Liver (tissue), 9 donors: Measurements from ENCODE around the gene SLC4A11. TPM values are rescaled to one million over a fixed set of nuclear protein-coding genes. Genes with fewer than 3 reads are reported as not detected.

ENCODE experiments used
- DNase-seq: peaks from one replicate; pipeline ENCODE4 v3.0.0-alpha.2; 2017; ENCODE audit warnings: low spot score
- H3K27ac ChIP-seq, 2 donors: one replicate each; pipeline ENCODE4 v1.7.0; 2013; ENCODE audit warnings: inconsistent platforms in 2 of 2, low read length in 2 of 2, control low read depth in 1 of 2, low read depth in 1 of 2, mild to moderate bottlenecking in 1 of 2
- H3K27me3 ChIP-seq, 4 donors: one replicate each; pipeline versions ENCODE4 v1.6.1 to v1.7.0; 2013; ENCODE audit warnings: low read length in 3 of 4, inconsistent platforms in 1 of 4, mild to moderate bottlenecking in 1 of 4, moderate library complexity in 1 of 4; ENCODE audit not compliant: control insufficient read depth in 4 of 4, insufficient read depth in 4 of 4
- H3K36me3 ChIP-seq, 4 donors: one replicate each; pipeline versions ENCODE4 v1.6.1 to v1.7.0; 2013; ENCODE audit warnings: low read length in 3 of 4, mild to moderate bottlenecking in 3 of 4, low read depth in 1 of 4, moderate library complexity in 1 of 4; ENCODE audit not compliant: control insufficient read depth in 4 of 4, insufficient read depth in 3 of 4
- H3K4me1 ChIP-seq, 4 donors: one replicate each; pipeline versions ENCODE4 v1.6.1 to v1.7.0; 2013; ENCODE audit warnings: low read length in 3 of 4, mild to moderate bottlenecking in 3 of 4, moderate library complexity in 1 of 4; ENCODE audit not compliant: control insufficient read depth in 4 of 4, insufficient read depth in 4 of 4
- H3K4me3 ChIP-seq, 3 donors: one replicate each; pipeline versions ENCODE4 v1.6.1 to v1.7.0; 2013; ENCODE audit warnings: low read length in 3 of 3, control low read depth in 1 of 3, low read depth in 1 of 3, mild to moderate bottlenecking in 1 of 3
- H3K9ac ChIP-seq, 2 donors: one replicate each; pipeline ENCODE4 v1.7.0; 2013; ENCODE audit warnings: low read length in 2 of 2, mild to moderate bottlenecking in 2 of 2, moderate library complexity in 2 of 2, control low read depth in 1 of 2, low read depth in 1 of 2
- H3K9me3 ChIP-seq, 4 donors: one replicate each; pipeline versions ENCODE4 v1.6.1 to v1.7.0; 2013; ENCODE audit warnings: low read length in 3 of 4; ENCODE audit not compliant: control insufficient read depth in 4 of 4
- EGR1 ChIP-seq, 2 donors: IDR thresholded peaks; 2 replicates each; pipeline ENCODE4 v1.6.1; 2016 to 2018; ENCODE audit warnings: antibody characterized with exemption in 2 of 2, low read depth in 2 of 2
- FOXA1 ChIP-seq: IDR thresholded peaks from 2 replicates; pipeline ENCODE4 v1.6.1; 2016; ENCODE audit warnings: antibody characterized with exemption
- FOXA2 ChIP-seq: IDR thresholded peaks from 2 replicates; pipeline ENCODE4 v1.6.1; 2016; ENCODE audit warnings: antibody characterized with exemption
- GABPA ChIP-seq, 2 donors: IDR thresholded peaks in 1 of 2; conservative IDR thresholded peaks in 1 of 2; 2 replicates each; pipeline ENCODE4 v1.6.1; 2016; ENCODE audit warnings: antibody characterized with exemption in 2 of 2, mild to moderate bottlenecking in 1 of 2, moderate library complexity in 1 of 2
- HNF4A ChIP-seq, 2 donors: conservative IDR thresholded peaks; 2 replicates each; pipeline ENCODE4 v1.6.1; 2016; ENCODE audit warnings: antibody characterized with exemption in 2 of 2, mild to moderate bottlenecking in 2 of 2
- HNF4G ChIP-seq: IDR thresholded peaks from 2 replicates; pipeline ENCODE4 v1.6.1; 2016; ENCODE audit warnings: antibody characterized with exemption
- JUND ChIP-seq, 2 donors: IDR thresholded peaks; 2 replicates each; pipeline ENCODE4 v1.6.1; 2016; ENCODE audit warnings: antibody characterized with exemption in 2 of 2
- NR2F2 ChIP-seq: IDR thresholded peaks from 2 replicates; pipeline ENCODE4 v1.6.1; 2016; ENCODE audit warnings: antibody characterized with exemption
- RXRA ChIP-seq, 2 donors: IDR thresholded peaks; 2 replicates each; pipeline ENCODE4 v1.6.1; 2017 to 2018; ENCODE audit warnings: antibody characterized with exemption in 2 of 2, mild to moderate bottlenecking in 1 of 2
- SP1 ChIP-seq: IDR thresholded peaks from 2 replicates; pipeline ENCODE4 v1.6.1; 2018; ENCODE audit warnings: antibody characterized with exemption, mild to moderate bottlenecking
- TAF1 ChIP-seq: conservative IDR thresholded peaks from 2 replicates; pipeline ENCODE4 v1.6.1; 2016; ENCODE audit warnings: antibody characterized with exemption, mild to moderate bottlenecking
- YY1 ChIP-seq: IDR thresholded peaks from 2 replicates; pipeline ENCODE4 v1.6.1; 2016; ENCODE audit warnings: antibody characterized with exemption, mild to moderate bottlenecking
- WGBS: extraction: QIAGEN DNeasy Blood & Tissue Kit; methylation state at CpG from one replicate; pipeline ENCODE4 v1.1.7; 2013; 5-methylcytosine and 5-hydroxymethylcytosine counted together
- polyA plus RNA-seq, 2 donors: library from polyadenylated mRNA; stranded (reverse) in 1 of 2; unstranded in 1 of 2; fragments of 200-250 nt in 1 of 2; fragments of >200 nt in 1 of 2; fragmentation: Nextera tagmentation in 1 of 2; extraction: Ambion mirVana in 1 of 2; gene quantifications; one replicate each; pipeline versions ENCODE4 v1.2.1 to v1.2.3, GENCODE V29; 2013 to 2015
- total RNA-seq, 2 donors: library from RNA; depleted of rRNA; stranded (reverse); fragments of >200 nt; gene quantifications; one replicate each; pipeline ENCODE4 v1.2.3, GENCODE V29; 2014
- TF ChIP-seq, protein P1 (sequence below): IDR thresholded peaks from 2 replicates; pipeline ENCODE4 v1.6.1; 2016; ENCODE audit warnings: antibody characterized with exemption
- TF ChIP-seq, protein P2 (sequence below): IDR thresholded peaks from 2 replicates; pipeline ENCODE4 v1.6.1; 2016; ENCODE audit warnings: antibody characterized with exemption
- TF ChIP-seq, protein P3 (sequence below): IDR thresholded peaks from 2 replicates; pipeline ENCODE4 v1.6.1; 2016; ENCODE audit warnings: antibody characterized with exemption
- TF ChIP-seq, protein P4 (sequence below): fragments of 150-350 bp; IDR thresholded peaks from 2 replicates; pipeline ENCODE4 v1.5.1; 2017; ENCODE audit warnings: improper control_type of control experiment, low read depth, low read length; ENCODE audit not compliant: missing input control
- TF ChIP-seq, protein P5 (sequence below): IDR thresholded peaks from 2 replicates; pipeline ENCODE4 v1.6.1; 2016; ENCODE audit warnings: antibody characterized with exemption, mild to moderate bottlenecking
- donor health status: healthy.
- donor health status: healthy.
- donor health status: healthy.
- donor health status: healthy.
- donor health status: healthy.

The SLC4A11 gene
- total and polyA plus RNA-seq, 4 donors = under 0.01 to 0.13 (median 0.06) TPM

DNA sequence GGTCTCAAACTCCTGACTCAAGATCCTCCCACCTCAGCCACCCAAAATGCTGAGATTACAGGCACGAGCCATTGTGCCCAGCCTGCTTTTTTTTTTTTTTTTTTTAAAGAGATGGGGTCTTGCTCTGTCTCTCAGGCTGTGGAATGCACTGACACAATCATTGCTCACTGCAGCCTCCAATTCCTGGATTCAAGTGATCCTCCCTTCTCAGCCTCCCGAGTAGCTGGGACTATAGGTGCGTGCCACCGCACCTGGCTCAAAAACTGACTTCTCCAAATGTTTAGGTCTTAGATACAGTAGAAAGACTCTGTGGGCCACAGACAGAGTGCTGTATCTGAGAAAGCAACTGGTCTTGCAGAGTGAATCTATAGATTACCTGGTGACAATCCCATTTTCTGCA lies 31.1 kb upstream of the SLC4A11 start:
- Histone ChIP-seq H3K4me3 (no peak overlapping the region), H3K27ac (no peak overlapping the region), H3K9ac (no peak overlapping the region), H3K4me1 (no peaks in the 10 kb centered on the region), H3K27me3 (no peaks in the 10 kb centered on the region), H3K36me3 (peaks cover 0 to 9% (median 2%) of the 10 kb centered on the region in 4 donors), H3K9me3 (no peaks in the 10 kb centered on the region)
- 98% methylated on average over 4 of the region's 4 CpGs for WGBS
- TF ChIP-seq HNF4G = no peak
- no peak for TF ChIP-seq FOXA2
- DNase-seq = no peak

DNA sequence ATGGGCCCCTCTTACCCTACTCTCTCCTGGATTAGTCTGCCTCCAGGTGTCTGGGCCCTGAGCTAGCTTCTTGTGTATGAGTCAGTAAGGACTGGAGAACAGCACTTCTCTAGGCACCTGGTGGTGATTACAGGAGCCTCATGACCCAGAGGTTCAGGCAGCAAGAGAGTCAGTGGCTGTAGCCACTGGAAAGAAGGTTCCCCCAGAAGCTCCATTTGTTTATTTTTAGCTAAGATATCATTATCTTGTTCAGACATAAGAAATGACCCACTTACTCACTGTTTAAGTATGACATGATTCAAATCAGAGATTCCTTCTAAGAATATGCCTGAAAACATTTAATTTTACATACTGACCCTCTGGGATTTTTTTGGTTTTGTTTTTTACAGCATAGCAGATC lies 23.6 kb upstream of the SLC4A11 start:
- Histone ChIP-seq H3K27ac (no peak overlapping the region), H3K4me1 (no peaks in the 10 kb centered on the region), H3K9me3 (no peaks in the 10 kb centered on the region), H3K9ac (no peak overlapping the region), H3K36me3 (peaks cover 5 to 18% (median 6%) of the 10 kb centered on the region in 4 donors), H3K4me3 (no peak overlapping the region), H3K27me3 (no peaks in the 10 kb centered on the region)
- no peak for DNase-seq
- TF ChIP-seq GABPA (IDR thresholded peaks at IDR 0.05 in 1 of 2, conservative IDR thresholded peaks at IDR 0.05 in 1 of 2) (no peak), JUND (IDR thresholded peaks at IDR 0.05) (no peak), EGR1 (IDR thresholded peaks at IDR 0.05; ENCODE audit: low read depth in 2 of 2) (no peak), FOXA2 (no peak), NR2F2 (no peak), HNF4A (conservative IDR thresholded peaks at IDR 0.05) (no peak), FOXA1 (no peak), YY1 (no peak), TAF1 (no peak), RXRA (IDR thresholded peaks at IDR 0.05) (no peak), SP1 (no peak)
- TF ChIP-seq, protein P1, sequence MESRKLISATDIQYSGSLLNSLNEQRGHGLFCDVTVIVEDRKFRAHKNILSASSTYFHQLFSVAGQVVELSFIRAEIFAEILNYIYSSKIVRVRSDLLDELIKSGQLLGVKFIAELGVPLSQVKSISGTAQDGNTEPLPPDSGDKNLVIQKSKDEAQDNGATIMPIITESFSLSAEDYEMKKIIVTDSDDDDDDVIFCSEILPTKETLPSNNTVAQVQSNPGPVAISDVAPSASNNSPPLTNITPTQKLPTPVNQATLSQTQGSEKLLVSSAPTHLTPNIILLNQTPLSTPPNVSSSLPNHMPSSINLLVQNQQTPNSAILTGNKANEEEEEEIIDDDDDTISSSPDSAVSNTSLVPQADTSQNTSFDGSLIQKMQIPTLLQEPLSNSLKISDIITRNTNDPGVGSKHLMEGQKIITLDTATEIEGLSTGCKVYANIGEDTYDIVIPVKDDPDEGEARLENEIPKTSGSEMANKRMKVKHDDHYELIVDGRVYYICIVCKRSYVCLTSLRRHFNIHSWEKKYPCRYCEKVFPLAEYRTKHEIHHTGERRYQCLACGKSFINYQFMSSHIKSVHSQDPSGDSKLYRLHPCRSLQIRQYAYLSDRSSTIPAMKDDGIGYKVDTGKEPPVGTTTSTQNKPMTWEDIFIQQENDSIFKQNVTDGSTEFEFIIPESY = no peak
- TF ChIP-seq, protein P2, sequence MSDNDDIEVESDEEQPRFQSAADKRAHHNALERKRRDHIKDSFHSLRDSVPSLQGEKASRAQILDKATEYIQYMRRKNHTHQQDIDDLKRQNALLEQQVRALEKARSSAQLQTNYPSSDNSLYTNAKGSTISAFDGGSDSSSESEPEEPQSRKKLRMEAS = no peak
- TF ChIP-seq, protein P3, sequence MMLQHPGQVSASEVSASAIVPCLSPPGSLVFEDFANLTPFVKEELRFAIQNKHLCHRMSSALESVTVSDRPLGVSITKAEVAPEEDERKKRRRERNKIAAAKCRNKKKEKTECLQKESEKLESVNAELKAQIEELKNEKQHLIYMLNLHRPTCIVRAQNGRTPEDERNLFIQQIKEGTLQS = no peak
- TF ChIP-seq, protein P4, sequence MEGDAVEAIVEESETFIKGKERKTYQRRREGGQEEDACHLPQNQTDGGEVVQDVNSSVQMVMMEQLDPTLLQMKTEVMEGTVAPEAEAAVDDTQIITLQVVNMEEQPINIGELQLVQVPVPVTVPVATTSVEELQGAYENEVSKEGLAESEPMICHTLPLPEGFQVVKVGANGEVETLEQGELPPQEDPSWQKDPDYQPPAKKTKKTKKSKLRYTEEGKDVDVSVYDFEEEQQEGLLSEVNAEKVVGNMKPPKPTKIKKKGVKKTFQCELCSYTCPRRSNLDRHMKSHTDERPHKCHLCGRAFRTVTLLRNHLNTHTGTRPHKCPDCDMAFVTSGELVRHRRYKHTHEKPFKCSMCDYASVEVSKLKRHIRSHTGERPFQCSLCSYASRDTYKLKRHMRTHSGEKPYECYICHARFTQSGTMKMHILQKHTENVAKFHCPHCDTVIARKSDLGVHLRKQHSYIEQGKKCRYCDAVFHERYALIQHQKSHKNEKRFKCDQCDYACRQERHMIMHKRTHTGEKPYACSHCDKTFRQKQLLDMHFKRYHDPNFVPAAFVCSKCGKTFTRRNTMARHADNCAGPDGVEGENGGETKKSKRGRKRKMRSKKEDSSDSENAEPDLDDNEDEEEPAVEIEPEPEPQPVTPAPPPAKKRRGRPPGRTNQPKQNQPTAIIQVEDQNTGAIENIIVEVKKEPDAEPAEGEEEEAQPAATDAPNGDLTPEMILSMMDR = no peak

DNA sequence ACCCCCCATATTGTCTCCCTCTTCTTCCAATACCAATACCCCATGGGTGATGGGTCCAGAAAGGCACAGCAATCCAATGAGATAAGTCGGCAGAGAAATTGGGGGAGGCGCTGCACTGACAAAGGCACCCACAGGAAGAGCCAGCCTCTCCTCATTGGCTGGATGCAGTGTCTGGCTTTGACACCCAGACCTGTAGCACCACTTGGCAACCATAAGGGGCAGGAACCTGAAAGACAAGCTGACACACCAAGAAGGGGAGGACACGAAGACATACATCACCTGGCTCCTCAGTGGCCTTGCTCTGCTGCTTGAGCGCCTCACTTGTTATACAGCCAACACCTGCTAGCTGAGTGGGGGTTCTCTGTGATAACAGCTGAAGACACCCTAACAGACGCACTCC lies 19.4 kb upstream of the SLC4A11 start:
- Histone ChIP-seq H3K4me3 (no peak overlapping the region), H3K27ac (no peak overlapping the region), H3K9me3 (no peaks in the 10 kb centered on the region), H3K36me3 (peaks cover 7 to 33% (median 8%) of the 10 kb centered on the region in 4 donors), H3K9ac (no peak overlapping the region), H3K27me3 (no peaks in the 10 kb centered on the region), H3K4me1 (no peaks in the 10 kb centered on the region)
- DNase-seq = no peak
- 94% methylated on average over 5 of the region's 5 CpGs for WGBS
- TF ChIP-seq HNF4G (no peak), NR2F2 (no peak), FOXA1 (no peak), RXRA (IDR thresholded peaks at IDR 0.05) (no peak), FOXA2 (no peak), HNF4A (conservative IDR thresholded peaks at IDR 0.05) (no peak), JUND (IDR thresholded peaks at IDR 0.05) (no peak), EGR1 (IDR thresholded peaks at IDR 0.05; ENCODE audit: low read depth in 2 of 2) (no peak)
- TF ChIP-seq, protein P5, sequence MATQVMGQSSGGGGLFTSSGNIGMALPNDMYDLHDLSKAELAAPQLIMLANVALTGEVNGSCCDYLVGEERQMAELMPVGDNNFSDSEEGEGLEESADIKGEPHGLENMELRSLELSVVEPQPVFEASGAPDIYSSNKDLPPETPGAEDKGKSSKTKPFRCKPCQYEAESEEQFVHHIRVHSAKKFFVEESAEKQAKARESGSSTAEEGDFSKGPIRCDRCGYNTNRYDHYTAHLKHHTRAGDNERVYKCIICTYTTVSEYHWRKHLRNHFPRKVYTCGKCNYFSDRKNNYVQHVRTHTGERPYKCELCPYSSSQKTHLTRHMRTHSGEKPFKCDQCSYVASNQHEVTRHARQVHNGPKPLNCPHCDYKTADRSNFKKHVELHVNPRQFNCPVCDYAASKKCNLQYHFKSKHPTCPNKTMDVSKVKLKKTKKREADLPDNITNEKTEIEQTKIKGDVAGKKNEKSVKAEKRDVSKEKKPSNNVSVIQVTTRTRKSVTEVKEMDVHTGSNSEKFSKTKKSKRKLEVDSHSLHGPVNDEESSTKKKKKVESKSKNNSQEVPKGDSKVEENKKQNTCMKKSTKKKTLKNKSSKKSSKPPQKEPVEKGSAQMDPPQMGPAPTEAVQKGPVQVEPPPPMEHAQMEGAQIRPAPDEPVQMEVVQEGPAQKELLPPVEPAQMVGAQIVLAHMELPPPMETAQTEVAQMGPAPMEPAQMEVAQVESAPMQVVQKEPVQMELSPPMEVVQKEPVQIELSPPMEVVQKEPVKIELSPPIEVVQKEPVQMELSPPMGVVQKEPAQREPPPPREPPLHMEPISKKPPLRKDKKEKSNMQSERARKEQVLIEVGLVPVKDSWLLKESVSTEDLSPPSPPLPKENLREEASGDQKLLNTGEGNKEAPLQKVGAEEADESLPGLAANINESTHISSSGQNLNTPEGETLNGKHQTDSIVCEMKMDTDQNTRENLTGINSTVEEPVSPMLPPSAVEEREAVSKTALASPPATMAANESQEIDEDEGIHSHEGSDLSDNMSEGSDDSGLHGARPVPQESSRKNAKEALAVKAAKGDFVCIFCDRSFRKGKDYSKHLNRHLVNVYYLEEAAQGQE = no peak
- TF ChIP-seq, protein P4 = no peak
